Mucosa of descending colon (tissue), 3 donors: Measurements from ENCODE around the gene SCCPDH. TPM values are rescaled to one million over a fixed set of nuclear protein-coding genes. Genes with fewer than 3 reads are reported as not detected.

Experiments
- ATAC-seq: fragments of 200-7000 bp; cut with Tn5 transposase; one replicate; pipeline ENCODE4 v1.9.1; 2020; ENCODE audit warnings: mild to moderate bottlenecking, moderate library complexity
- DNase-seq, 3 donors: peaks; one replicate each; pipeline ENCODE4 v3.0.0-alpha.2; 2020
- H3K36me3 ChIP-seq: fragments of 200-600 bp; one replicate; pipeline ENCODE4 v1.8.0; 2021; ENCODE audit warnings: low read depth, mild to moderate bottlenecking
- H3K4me1 ChIP-seq: fragments of 200-600 bp; one replicate; pipeline ENCODE4 v1.8.0; 2021; ENCODE audit warnings: low read depth, mild to moderate bottlenecking
- H3K4me3 ChIP-seq: fragments of 200-600 bp; one replicate; pipeline ENCODE4 v1.8.0; 2021; ENCODE audit warnings: mild to moderate bottlenecking
- H3K9me3 ChIP-seq: fragments of 200-600 bp; one replicate; pipeline ENCODE4 v1.8.0; 2021; ENCODE audit warnings: mild to moderate bottlenecking
- CTCF ChIP-seq: fragments of 200-600 bp; IDR thresholded peaks from one replicate; pipeline ENCODE4 v1.8.0; 2022; ENCODE audit warnings: antibody characterized with exemption, mild to moderate bottlenecking
- intact Hi-C, 2 donors: fragments of 100-400 bp; cut with DNase I in 1 of 2; cut with micrococcal nuclease in 1 of 2; formaldehyde crosslinking; loops; one replicate each; pipeline versions ENCODE4 v1.11.0 to v1.11.1; 2022; cut with DNase I, micrococcal nuclease
- total RNA-seq, 3 donors: library from RNA; stranded (reverse); fragmentation: NEBNext Ultra II Directional in 2 of 3; extraction: Animal tissue kit (Norgen Biotek cat#: 25700) in 2 of 3; gene quantifications; one replicate each; pipeline versions ENCODE4 v1.2.1 to v1.2.4, GENCODE V29; 2021 to 2023
- donor health status: DM: no; HTN: no; CAD: no; lungs with moderate emphysema.
- donor health status: DM: no; HTN: no; CAD: no.
- donor health status: DM: no; HTN: yes; CAD: no.

The SCCPDH gene
- total RNA-seq, 3 donors from 2014 or later: 15.5 to 31.5 (median 27.5) TPM

GRCh38 chr1:246801241-246802020, 77.2 kb downstream of the SCCPDH start:
- H3K4me3 ChIP-seq: no peak overlapping the region
- peak; percentile 14 for ATAC-seq
- no peaks in the 10 kb centered on the region for H3K9me3 ChIP-seq
- intact Hi-C loops: no loop called here
- DNase-seq: no peak
- no peak for TF ChIP-seq CTCF
- H3K4me1 ChIP-seq: no peaks in the 10 kb centered on the region
- H3K36me3 ChIP-seq: no peaks in the 10 kb centered on the region

- no peak for ATAC-seq
- no peaks in the 10 kb centered on the region for H3K9me3 ChIP-seq
- H3K4me1 ChIP-seq: no peaks in the 10 kb centered on the region
- TF ChIP-seq CTCF: no peak
- no peaks in the 10 kb centered on the region for H3K36me3 ChIP-seq
- no peak overlapping the region for H3K4me3 ChIP-seq
- DNase-seq: no peak
- intact Hi-C loops: no loop called here
These were observed 79.2 kb downstream of the SCCPDH start for GRCh38 chr1:246803373-246803772.

GRCh38 chr1:246803883-246804282, 79.7 kb downstream of the SCCPDH start:
- peak; percentile 57 for ATAC-seq
- DNase-seq: no peak
- intact Hi-C loops: no loop called here
- no peaks in the 10 kb centered on the region for H3K9me3 ChIP-seq
- no peaks in the 10 kb centered on the region for H3K4me1 ChIP-seq
- no peak overlapping the region for H3K4me3 ChIP-seq
- TF ChIP-seq CTCF: no peak
- no peaks in the 10 kb centered on the region for H3K36me3 ChIP-seq

GRCh38 chr1:246805135-246805716, 81.0 kb downstream of the SCCPDH start:
- no peaks in the 10 kb centered on the region for H3K4me1 ChIP-seq
- intact Hi-C loops: no loop called here
- DNase-seq (no peak), ATAC-seq (no peak)
- no peak overlapping the region for H3K4me3 ChIP-seq
- no peaks in the 10 kb centered on the region for H3K9me3 ChIP-seq
- no peaks in the 10 kb centered on the region for H3K36me3 ChIP-seq
- no peak for TF ChIP-seq CTCF

- no peak for DNase-seq
These were observed 85.3 kb downstream of the SCCPDH start for GRCh38 chr1:246809473-246809872.

More at GRCh38 chr1:246809473-246809872, 85.3 kb downstream of the SCCPDH start:
- Histone ChIP-seq H3K4me1 (no peaks in the 10 kb centered on the region), H3K36me3 (no peaks in the 10 kb centered on the region), H3K9me3 (no peaks in the 10 kb centered on the region), H3K4me3 (no peak overlapping the region)
- intact Hi-C loops: no loop called here
- no peak for TF ChIP-seq CTCF
- ATAC-seq: no peak
